ENCODE results near the gene MAPK10.

DNA sequence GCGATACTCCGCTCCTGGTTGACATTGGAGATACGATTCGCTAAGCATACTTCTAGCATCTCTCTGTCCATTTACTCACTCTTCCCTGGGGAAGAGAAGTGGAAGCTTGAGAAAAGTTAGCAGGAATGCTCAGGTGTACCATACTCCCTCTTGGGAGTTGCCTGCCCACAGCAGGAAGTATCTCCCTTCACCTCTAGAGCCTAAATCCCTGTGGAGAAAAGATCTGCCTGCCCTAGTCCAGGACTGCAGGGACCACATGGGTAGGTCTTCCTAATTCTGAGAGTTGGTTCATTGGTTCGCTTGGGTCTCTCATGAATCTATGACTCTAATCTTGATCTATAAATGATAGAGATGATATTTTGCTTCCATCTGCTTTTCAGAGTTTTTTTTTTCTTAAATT, 26.3 kb upstream of the MAPK10 start:
- TF ChIP-seq POLR2AphosphoS5 (IDR thresholded peaks at IDR 0.05; ENCODE audit: insufficient read depth in 1 of 2, low read depth in 1 of 2) (no peak), POLR2A (IDR thresholded peaks at IDR 0.05) (no peak)
- TF ChIP-seq, protein P1, sequence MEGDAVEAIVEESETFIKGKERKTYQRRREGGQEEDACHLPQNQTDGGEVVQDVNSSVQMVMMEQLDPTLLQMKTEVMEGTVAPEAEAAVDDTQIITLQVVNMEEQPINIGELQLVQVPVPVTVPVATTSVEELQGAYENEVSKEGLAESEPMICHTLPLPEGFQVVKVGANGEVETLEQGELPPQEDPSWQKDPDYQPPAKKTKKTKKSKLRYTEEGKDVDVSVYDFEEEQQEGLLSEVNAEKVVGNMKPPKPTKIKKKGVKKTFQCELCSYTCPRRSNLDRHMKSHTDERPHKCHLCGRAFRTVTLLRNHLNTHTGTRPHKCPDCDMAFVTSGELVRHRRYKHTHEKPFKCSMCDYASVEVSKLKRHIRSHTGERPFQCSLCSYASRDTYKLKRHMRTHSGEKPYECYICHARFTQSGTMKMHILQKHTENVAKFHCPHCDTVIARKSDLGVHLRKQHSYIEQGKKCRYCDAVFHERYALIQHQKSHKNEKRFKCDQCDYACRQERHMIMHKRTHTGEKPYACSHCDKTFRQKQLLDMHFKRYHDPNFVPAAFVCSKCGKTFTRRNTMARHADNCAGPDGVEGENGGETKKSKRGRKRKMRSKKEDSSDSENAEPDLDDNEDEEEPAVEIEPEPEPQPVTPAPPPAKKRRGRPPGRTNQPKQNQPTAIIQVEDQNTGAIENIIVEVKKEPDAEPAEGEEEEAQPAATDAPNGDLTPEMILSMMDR (IDR thresholded peaks at IDR 0.05): no peak
